GM18517 (cell line): ENCODE measurements around the gene ARHGEF39.

Source experiments
- ATAC-seq: cut with Tn5 transposase; IDR thresholded peaks from one replicate; pipeline ENCODE4 v1.9.1; 2021; ENCODE audit warnings: mild to moderate bottlenecking, moderate library complexity; ENCODE audit not compliant: unreplicated experiment

Gene ARHGEF39

GRCh38 chr9:35691757-35692301 is 26.8 kb upstream of the ARHGEF39 start:
- ATAC-seq: no peak

DNA sequence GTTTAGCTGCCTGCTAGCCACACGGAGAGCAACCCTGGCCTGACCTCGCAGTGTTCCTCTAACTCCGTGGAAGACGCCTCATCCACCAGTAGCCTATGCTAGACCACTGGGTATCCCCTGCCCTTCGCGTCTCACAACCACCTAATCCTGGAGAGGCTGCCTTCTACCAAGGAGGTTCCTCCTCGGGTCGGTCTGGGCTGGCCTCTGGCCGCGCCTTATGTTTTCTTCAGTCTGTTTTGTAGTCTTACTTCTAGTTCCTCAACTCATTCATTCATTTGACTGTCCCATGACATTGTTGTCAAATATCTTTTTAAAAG is 26.3 kb upstream of the ARHGEF39 start:
- no peak for ATAC-seq

DNA sequence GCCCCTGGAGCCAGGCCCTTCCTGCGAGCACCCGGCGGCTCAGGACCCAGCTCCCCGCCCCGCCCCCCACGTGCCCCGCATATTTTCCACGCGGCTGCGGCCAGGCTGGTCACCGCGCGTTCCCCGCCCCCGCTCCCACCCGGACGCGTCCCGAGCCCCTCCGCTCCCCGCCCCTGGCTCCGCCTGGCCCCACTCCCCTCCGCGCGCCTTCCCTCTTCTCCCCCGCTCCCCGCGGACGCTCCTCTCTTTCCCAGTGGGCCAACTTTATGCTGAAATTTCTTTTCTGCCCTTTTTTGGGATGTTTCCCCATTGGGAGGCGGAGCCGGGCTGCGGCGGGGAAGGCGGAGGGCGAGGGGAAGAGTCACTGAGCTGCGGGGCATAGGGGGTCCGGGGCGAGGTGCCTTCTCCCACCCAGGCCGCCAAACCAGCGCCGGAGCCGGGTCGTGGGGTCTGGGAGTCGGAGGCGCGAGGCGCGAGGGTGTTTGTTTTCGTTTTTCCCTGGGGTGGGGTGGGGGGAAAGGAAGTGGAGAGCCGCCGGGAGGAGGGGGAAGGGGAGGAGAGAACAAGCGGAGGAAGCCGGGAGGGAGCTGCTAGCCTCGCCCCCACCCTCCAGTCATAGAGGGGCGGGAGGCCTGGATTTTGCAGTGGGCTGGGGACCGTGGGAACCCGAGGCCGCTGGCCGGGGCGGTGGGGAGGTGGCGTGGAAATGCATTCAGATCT is 25.8 kb upstream of the ARHGEF39 start:
- no peak for ATAC-seq

- ATAC-seq: no peak
Observed at GRCh38 chr9:35690294-35690613, 25.3 kb upstream of the ARHGEF39 start.

DNA sequence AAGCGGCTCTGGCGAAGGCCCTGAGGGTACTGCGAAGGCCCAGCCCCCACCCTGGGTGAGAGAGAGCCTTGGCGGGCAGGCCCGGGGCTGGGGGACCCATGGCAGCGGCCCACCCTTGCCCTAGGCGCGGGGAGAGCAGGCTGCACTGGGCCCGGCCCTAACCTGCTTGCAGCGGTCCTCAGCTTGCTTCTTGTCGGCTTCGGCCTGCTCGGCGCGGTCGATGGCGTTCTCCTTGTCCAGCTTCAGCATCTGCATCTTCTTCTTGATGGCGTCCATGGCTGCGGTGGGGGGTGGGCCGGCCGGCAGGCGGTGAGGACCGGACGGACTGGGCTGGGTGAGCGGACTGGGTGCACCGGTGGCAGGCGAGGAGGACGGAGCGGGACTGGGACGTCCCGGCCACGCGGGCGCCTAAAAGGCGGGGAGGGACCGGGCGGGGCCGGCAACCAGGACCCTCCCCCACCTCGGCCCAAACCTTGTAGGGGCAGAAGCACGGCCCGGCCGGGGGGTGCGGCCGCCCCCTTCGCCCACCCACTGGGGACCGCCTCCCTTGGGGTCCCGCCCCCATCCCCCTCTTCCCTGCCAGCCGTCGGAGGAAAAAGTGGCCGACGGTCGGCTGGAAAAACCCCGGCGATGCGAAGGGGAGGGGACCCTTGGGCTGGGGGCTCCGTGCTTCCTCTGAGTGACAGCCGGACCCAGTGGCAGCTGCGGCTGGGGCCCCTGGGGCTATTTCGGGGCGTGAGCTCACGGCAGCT is 24.7 kb upstream of the ARHGEF39 start, which contains the start of gene TPM2:
Gene TPM2 (minus strand): TSS at position 384 of the 752 bp plus-strand sequence. CDS start 108 bp downstream, at position 276.
- no peak for ATAC-seq

GRCh38 chr9:35688558-35689541 is 23.9 kb upstream of the ARHGEF39 start:
- ATAC-seq: no peak

DNA sequence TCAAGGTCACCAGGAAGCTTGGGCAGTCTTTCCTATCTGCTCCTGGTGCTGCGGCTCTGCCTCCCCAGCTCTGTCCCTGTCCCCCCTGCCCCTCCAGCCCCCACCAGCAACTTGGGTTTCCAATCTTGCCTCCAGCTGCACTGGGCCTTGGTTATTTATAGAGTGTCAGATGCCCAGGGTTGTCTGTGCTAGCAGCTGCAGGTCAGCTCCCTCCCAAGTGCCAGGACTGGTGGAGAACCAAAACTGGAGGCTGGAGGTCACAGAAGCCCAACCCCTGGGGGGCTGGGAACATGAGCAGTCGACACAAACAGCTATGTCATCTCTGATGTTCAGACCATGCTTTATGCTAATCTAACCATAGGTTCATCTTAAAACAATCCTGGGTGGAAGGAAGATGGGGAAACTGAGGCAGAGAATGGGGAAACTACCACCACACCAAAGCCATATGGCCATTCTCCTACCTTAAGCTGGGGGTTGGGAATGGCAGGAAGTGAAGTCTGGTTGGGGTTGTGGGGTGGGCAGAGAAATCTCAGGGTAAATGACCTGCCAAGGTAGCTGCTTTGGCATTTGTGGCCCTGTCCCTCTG is 23.1 kb upstream of the ARHGEF39 start:
- ATAC-seq: no peak

DNA sequence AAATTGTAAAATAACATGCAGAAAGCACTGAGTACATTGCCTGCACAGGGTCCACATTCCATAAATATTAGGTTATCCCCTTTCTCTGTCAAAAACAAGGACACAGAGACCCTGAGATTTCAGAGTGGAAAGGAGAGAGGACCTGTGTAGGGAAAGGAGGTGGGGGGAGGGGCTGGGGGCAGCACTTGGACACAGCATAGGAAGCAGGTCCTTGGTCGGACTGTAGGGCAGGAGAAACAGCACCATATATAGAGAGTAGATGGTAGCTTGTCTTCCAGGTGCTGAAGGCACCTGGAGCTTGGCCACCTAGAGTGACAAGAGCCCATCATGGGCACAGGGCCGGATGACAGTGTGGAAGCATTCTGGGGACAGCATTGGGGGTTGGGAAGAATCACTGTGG is 22.3 kb upstream of the ARHGEF39 start:
- no peak for ATAC-seq

DNA sequence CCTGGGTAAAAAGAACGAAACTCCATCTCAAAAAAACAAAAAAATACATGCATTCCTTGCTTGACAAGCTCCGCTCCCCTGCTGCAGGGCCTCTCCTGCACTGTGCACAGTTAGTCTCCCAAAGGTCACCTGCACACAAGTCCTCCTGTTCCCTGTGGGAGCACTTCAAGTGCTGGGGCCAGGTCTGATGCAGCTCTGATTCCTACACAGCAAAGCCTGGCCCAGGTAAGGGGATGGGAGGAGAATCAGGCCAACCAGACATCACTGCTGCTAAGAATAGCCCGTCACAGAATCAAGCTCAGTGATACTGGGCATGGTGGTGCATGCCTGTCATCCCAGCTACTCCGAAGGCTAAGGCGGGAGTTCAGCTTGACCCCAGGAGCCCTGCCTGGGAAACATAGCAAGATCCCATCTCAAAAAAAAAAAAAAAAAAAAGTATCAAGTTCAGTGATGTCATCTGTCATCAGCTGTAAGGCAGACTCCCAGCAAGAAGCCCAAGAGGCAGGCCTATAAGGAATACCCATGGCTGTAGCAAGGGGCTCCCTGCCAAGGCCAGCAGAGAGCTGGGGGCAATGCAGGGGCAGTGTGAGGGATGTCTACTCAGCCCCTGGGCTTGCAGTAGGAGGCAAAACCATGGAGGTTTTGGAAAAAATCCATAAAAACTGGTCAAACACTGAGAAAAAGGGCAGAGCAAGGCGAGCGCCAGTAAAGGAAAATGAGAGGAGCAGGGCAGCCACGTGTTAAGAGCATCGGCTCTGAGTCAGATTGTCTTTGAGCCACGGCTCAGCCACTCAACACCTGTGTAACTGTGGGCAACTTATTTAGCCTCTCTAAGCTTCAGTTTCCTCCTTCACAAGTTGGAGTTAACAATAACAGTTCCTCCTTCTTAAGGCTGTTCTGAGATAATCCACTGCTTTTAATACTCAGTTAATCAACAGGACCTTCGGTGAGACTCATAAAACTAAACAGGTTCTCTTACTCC is 21.5 kb upstream of the ARHGEF39 start:
- ATAC-seq: no peak

DNA sequence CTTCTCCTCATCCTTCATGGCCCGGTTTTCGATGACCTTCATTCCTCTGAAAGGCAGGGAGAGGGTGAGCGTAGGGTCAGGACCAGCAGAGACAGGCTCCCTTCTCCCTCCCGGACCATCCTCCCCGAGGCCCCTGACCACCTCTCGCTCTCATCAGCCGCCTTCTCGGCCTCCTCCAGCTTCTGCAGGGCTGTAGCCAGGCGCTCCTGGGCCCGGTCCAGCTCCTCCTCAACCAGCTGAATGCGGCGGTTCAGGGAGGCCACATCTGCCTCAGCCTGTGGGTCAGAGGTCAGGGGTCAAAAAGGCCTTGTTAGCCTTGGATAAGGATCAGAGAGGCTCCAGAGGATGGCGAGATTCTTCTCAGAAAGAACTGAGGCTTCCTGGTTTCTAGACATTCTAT is 20.5 kb upstream of the ARHGEF39 start:
- no peak for ATAC-seq

DNA sequence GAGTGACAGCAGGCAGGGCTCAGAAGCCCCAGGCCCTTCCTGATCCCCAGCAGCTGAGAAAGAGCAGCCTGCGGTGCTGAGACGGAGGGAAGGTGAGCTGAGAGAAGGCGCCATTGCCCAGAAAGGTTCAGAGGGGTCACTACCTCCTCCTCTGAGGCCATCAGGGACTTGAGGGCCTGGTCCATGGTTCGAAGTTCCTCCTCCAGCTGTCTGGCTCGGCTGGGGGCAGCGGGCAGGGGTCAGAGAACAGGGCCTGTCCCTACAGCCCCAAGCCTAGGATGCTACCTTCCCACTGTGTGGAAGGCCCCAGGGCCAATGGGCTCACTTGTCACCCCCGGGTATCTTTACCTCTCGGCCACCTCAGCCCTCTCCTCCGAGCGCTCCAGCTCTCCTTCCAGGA is 19.9 kb upstream of the ARHGEF39 start:
- ATAC-seq: no peak

- ATAC-seq: no peak
Observed at GRCh38 chr9:35683323-35683722, 18.3 kb upstream of the ARHGEF39 start.

- no peak for ATAC-seq
Observed at GRCh38 chr9:35682520-35683315, 17.7 kb upstream of the ARHGEF39 start.

DNA sequence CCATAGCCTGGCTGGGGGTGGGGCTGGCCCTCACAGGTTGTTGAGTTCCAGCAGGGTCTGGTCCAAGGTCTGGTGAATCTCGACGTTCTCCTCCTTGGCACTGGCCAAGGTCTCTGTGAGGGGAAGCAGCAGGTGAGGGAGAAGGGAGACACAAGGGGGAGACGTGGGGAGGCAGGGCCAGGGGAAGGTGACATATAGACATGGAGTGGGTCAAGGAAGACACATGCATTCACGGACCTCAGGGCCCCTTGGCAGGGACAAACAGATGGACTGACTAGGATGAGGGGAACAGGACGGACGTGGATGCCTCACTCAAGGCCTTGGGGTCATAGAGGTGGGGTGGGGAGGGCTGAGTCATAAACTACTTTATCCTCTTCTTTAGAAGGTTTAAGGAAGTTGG is 17.1 kb upstream of the ARHGEF39 start:
- no peak for ATAC-seq

DNA sequence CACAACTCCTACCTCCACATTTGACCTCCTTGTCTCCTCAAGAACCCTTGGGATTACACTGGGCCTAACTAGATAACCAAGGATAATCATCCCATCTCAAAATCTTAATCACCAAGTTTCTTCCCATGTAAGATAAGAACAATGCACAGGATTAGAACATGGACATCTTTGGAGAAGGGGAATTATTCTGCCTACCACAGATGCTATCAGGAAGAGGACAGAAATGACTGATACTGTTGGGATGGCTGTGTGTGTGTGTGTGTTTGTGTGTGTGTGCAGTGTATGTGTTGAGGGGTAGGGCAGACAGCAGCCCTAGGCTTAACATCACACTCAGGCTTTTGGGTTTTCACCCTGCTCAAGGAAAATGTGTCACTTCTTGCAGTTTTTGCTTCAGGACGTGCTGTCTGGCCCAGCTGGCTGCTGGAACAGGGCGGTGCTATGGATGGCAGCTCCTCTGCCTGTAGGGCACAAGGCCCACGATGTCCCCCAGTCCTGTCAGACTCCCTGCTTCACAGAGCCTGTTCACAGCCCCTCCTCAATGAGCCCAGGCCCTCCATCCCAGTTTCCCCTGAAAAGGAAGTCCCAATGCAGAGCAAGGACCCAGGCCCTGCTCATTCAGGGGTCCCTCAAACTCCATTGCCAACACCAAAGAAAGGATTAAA is 16.5 kb upstream of the ARHGEF39 start:
- ATAC-seq: no peak

DNA sequence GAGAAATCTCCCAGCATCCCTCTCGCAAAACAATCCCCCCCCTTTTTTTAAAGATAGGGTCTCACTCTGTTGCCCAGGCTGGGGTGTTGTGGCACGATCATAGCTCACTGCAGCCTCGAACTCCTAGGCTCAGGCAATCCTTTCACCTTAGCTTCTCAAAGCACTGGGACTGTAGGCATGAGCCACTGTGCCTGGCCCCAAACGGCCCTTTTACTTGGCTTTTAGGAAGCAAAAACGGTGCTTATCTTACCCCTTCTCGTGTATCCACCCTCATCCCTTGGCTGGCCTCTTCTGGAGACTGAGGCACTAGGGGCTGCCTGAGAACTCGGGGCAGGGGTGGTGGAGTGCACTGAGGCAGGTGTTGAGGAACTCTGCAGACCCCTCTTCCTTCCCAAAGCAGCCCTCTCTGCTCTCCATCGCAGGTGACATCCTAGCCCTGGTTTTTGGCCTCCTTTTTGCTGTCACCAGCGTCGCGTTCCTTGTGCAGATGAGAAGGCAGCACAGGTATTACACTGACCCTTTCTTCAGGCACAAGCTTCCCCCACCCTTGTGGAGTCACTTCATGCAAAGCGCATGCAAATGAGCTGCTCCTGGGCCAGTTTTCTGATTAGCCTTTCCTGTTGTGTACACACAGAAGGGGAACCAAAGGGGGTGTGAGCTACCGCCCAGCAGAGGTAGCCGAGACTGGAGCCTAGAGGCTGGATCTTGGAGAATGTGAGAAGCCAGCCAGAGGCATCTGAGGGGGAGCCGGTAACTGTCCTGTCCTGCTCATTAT is 15.5 kb upstream of the ARHGEF39 start:
- ATAC-seq: no peak

DNA sequence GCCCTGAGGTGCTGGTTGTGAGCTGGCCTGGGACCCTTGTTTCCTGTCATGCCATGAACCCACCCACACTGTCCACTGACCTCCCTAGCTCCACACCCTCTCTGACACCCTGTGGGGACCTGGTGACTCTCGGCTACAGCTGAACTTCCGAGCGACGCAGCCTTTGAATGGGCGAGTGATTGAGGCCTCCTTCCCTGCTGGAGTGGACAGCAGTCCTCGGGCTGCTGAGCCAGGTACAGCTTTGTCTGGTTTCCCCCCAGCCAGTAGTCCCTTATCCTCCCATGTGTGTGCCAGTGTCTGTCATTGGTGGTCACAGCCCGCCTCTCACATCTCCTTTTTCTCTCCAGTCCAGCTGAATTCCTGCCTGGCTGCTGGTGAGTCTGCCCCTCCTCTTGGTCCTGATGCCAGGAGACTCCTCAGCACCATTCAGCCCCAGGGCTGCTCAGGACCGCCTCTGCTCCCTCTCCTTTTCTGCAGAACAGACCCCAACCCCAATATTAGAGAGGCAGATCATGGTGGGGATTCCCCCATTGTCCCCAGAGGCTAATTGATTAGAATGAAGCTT is 14.9 kb upstream of the ARHGEF39 start:
- ATAC-seq: no peak
